Measurements from ENCODE around the gene NUP50. TPM values are rescaled to one million over a fixed set of nuclear protein-coding genes. Genes with fewer than 3 reads are reported as not detected.
A peak's percentile ranks its signal among the peaks of the same experiment; 100 is the strongest.

The NUP50 gene
- polyA plus RNA-seq, 4 donors: 15.7 to 38.7 (median 19.1) TPM

- no peaks in the 10 kb centered on the region for H3K36me3 ChIP-seq (ENCODE audit: control insufficient read depth in 3 of 3, insufficient read depth in 2 of 3, low read depth in 1 of 3, low read length in 3 of 3)
- H3K4me3 ChIP-seq (ENCODE audit: low read depth in 1 of 3, low read length in 3 of 3): no peak overlapping the region
- no peak overlapping the region for H3K27ac ChIP-seq (ENCODE audit: low read depth in 1 of 3, low read length in 2 of 3)
- H3K4me1 ChIP-seq (ENCODE audit: control insufficient read depth in 3 of 3, insufficient read depth in 2 of 3, low read depth in 1 of 3, low read length in 2 of 3): no peaks in the 10 kb centered on the region
- no peak for FAIRE-seq
- WGBS, 3 donors: 76 to 92% (median 77%) methylated on average over 2 of the region's 2 CpGs
- H3K9me3 ChIP-seq (ENCODE audit: control insufficient read depth in 2 of 2, insufficient read depth in 1 of 2, low read depth in 1 of 2, low read length in 1 of 2): no peaks in the 10 kb centered on the region
- no peaks in the 10 kb centered on the region for H3K27me3 ChIP-seq (ENCODE audit: control insufficient read depth in 3 of 3, insufficient read depth in 3 of 3, low read length in 3 of 3)
- DNase-seq: no peak
Observed at GRCh38 chr22:45149671-45150070, 14.1 kb upstream of the NUP50 start.

GRCh38 chr22:45150139-45150538 is 13.6 kb upstream of the NUP50 start:
- FAIRE-seq (no peak), DNase-seq (peak in 1 of 2 donors; percentile 21)
- no peak overlapping the region for H3K27ac ChIP-seq (ENCODE audit: low read depth in 1 of 3, low read length in 2 of 3)
- H3K9me3 ChIP-seq (ENCODE audit: control insufficient read depth in 2 of 2, insufficient read depth in 1 of 2, low read depth in 1 of 2, low read length in 1 of 2): no peaks in the 10 kb centered on the region
- H3K4me3 ChIP-seq (ENCODE audit: low read depth in 1 of 3, low read length in 3 of 3): no peak overlapping the region
- H3K27me3 ChIP-seq (ENCODE audit: control insufficient read depth in 3 of 3, insufficient read depth in 3 of 3, low read length in 3 of 3): no peaks in the 10 kb centered on the region
- no peaks in the 10 kb centered on the region for H3K36me3 ChIP-seq (ENCODE audit: control insufficient read depth in 3 of 3, insufficient read depth in 2 of 3, low read depth in 1 of 3, low read length in 3 of 3)
- 40 to 62% (median 45%) methylated on average over 2 of the region's 2 CpGs for WGBS, 3 donors
- no peaks in the 10 kb centered on the region for H3K4me1 ChIP-seq (ENCODE audit: control insufficient read depth in 3 of 3, insufficient read depth in 2 of 3, low read depth in 1 of 3, low read length in 2 of 3)

GRCh38 chr22:45151503-45151902 is 12.2 kb upstream of the NUP50 start:
- Histone ChIP-seq H3K4me1 (ENCODE audit: control insufficient read depth in 3 of 3, insufficient read depth in 2 of 3, low read depth in 1 of 3, low read length in 2 of 3) (no peaks in the 10 kb centered on the region), H3K27me3 (ENCODE audit: control insufficient read depth in 3 of 3, insufficient read depth in 3 of 3, low read length in 3 of 3) (no peaks in the 10 kb centered on the region), H3K27ac (ENCODE audit: low read depth in 1 of 3, low read length in 2 of 3) (no peak overlapping the region), H3K36me3 (ENCODE audit: control insufficient read depth in 3 of 3, insufficient read depth in 2 of 3, low read depth in 1 of 3, low read length in 3 of 3) (no peaks in the 10 kb centered on the region), H3K4me3 (ENCODE audit: low read depth in 1 of 3, low read length in 3 of 3) (no peak overlapping the region), H3K9me3 (ENCODE audit: control insufficient read depth in 2 of 2, insufficient read depth in 1 of 2, low read depth in 1 of 2, low read length in 1 of 2) (no peaks in the 10 kb centered on the region)
- DNase-seq (no peak), FAIRE-seq (no peak)
- 78 to 93% (median 92%) methylated on average over 6 of the region's 6 CpGs for WGBS, 3 donors

GRCh38 chr22:45154383-45154782 is 9.3 kb upstream of the NUP50 start:
- WGBS, 3 donors: 78 to 89% (median 87%) methylated on average over 3 of the region's 3 CpGs
- Histone ChIP-seq H3K9me3 (ENCODE audit: control insufficient read depth in 2 of 2, insufficient read depth in 1 of 2, low read depth in 1 of 2, low read length in 1 of 2) (no peaks in the 10 kb centered on the region), H3K4me3 (ENCODE audit: low read depth in 1 of 3, low read length in 3 of 3) (no peak overlapping the region), H3K27me3 (ENCODE audit: control insufficient read depth in 3 of 3, insufficient read depth in 3 of 3, low read length in 3 of 3) (no peaks in the 10 kb centered on the region), H3K4me1 (ENCODE audit: control insufficient read depth in 3 of 3, insufficient read depth in 2 of 3, low read depth in 1 of 3, low read length in 2 of 3) (peaks cover 2 to 4% (median 3%) of the 10 kb centered on the region in 3 donors), H3K36me3 (ENCODE audit: control insufficient read depth in 3 of 3, insufficient read depth in 2 of 3, low read depth in 1 of 3, low read length in 3 of 3) (peaks cover 0 to 7% (median 3%) of the 10 kb centered on the region in 3 donors), H3K27ac (ENCODE audit: low read depth in 1 of 3, low read length in 2 of 3) (no peak overlapping the region)
- DNase-seq (peak in 1 of 2 donors; percentile 53), FAIRE-seq (no peak)

GRCh38 chr22:45155050-45155840 is 8.5 kb upstream of the NUP50 start:
- Histone ChIP-seq H3K9me3 (ENCODE audit: control insufficient read depth in 2 of 2, insufficient read depth in 1 of 2, low read depth in 1 of 2, low read length in 1 of 2) (no peaks in the 10 kb centered on the region), H3K4me1 (ENCODE audit: control insufficient read depth in 3 of 3, insufficient read depth in 2 of 3, low read depth in 1 of 3, low read length in 2 of 3) (peaks cover 2 to 8% (median 6%) of the 10 kb centered on the region in 3 donors), H3K27ac (ENCODE audit: low read depth in 1 of 3, low read length in 2 of 3) (no peak overlapping the region), H3K36me3 (ENCODE audit: control insufficient read depth in 3 of 3, insufficient read depth in 2 of 3, low read depth in 1 of 3, low read length in 3 of 3) (peaks cover 0 to 7% (median 3%) of the 10 kb centered on the region in 3 donors), H3K27me3 (ENCODE audit: control insufficient read depth in 3 of 3, insufficient read depth in 3 of 3, low read length in 3 of 3) (no peaks in the 10 kb centered on the region), H3K4me3 (ENCODE audit: low read depth in 1 of 3, low read length in 3 of 3) (no peak overlapping the region)
- WGBS, 3 donors: 81 to 86% (median 84%) methylated on average over 9 of the region's 9 CpGs
- DNase-seq (no peak), FAIRE-seq (no peak)

- Histone ChIP-seq H3K4me3 (ENCODE audit: low read depth in 1 of 3, low read length in 3 of 3) (no peak overlapping the region), H3K4me1 (ENCODE audit: control insufficient read depth in 3 of 3, insufficient read depth in 2 of 3, low read depth in 1 of 3, low read length in 2 of 3) (peaks cover 2 to 9% (median 7%) of the 10 kb centered on the region in 3 donors), H3K36me3 (ENCODE audit: control insufficient read depth in 3 of 3, insufficient read depth in 2 of 3, low read depth in 1 of 3, low read length in 3 of 3) (peaks cover 0 to 7% (median 3%) of the 10 kb centered on the region in 3 donors), H3K27ac (ENCODE audit: low read depth in 1 of 3, low read length in 2 of 3) (no peak overlapping the region), H3K9me3 (ENCODE audit: control insufficient read depth in 2 of 2, insufficient read depth in 1 of 2, low read depth in 1 of 2, low read length in 1 of 2) (no peaks in the 10 kb centered on the region), H3K27me3 (ENCODE audit: control insufficient read depth in 3 of 3, insufficient read depth in 3 of 3, low read length in 3 of 3) (no peaks in the 10 kb centered on the region)
- WGBS, 3 donors: 75 to 89% (median 84%) methylated on average over 3 of the region's 3 CpGs
- DNase-seq (no peak), FAIRE-seq (no peak)
Observed at GRCh38 chr22:45157907-45158306, 5.8 kb upstream of the NUP50 start.

GRCh38 chr22:45159652-45160462 is 3.9 kb upstream of the NUP50 start:
- Histone ChIP-seq H3K36me3 (ENCODE audit: control insufficient read depth in 3 of 3, insufficient read depth in 2 of 3, low read depth in 1 of 3, low read length in 3 of 3) (peaks cover 0 to 7% (median 3%) of the 10 kb centered on the region in 3 donors), H3K4me3 (ENCODE audit: low read depth in 1 of 3, low read length in 3 of 3) (no peak overlapping the region), H3K27ac (ENCODE audit: low read depth in 1 of 3, low read length in 2 of 3) (peak overlapping the region; percentile 12 to 89 (median 88)), H3K4me1 (ENCODE audit: control insufficient read depth in 3 of 3, insufficient read depth in 2 of 3, low read depth in 1 of 3, low read length in 2 of 3) (peaks cover 2 to 12% (median 7%) of the 10 kb centered on the region in 3 donors), H3K27me3 (ENCODE audit: control insufficient read depth in 3 of 3, insufficient read depth in 3 of 3, low read length in 3 of 3) (no peaks in the 10 kb centered on the region), H3K9me3 (ENCODE audit: control insufficient read depth in 2 of 2, insufficient read depth in 1 of 2, low read depth in 1 of 2, low read length in 1 of 2) (no peaks in the 10 kb centered on the region)
- no peak for FAIRE-seq
- DNase-seq: peak; percentile 66 to 90
- WGBS, 3 donors: 20 to 43% (median 39%) methylated on average over 5 of the region's 5 CpGs

GRCh38 chr22:45162531-45162930 is 1.2 kb upstream of the NUP50 start:
- Histone ChIP-seq H3K4me3 (ENCODE audit: low read depth in 1 of 3, low read length in 3 of 3) (peak overlapping the region in 1 of 3 donors; percentile 98), H3K4me1 (ENCODE audit: control insufficient read depth in 3 of 3, insufficient read depth in 2 of 3, low read depth in 1 of 3, low read length in 2 of 3) (peaks cover 2 to 12% (median 11%) of the 10 kb centered on the region in 3 donors), H3K27me3 (ENCODE audit: control insufficient read depth in 3 of 3, insufficient read depth in 3 of 3, low read length in 3 of 3) (no peaks in the 10 kb centered on the region), H3K27ac (ENCODE audit: low read depth in 1 of 3, low read length in 2 of 3) (peak overlapping the region in 1 of 3 donors; percentile 99), H3K36me3 (ENCODE audit: control insufficient read depth in 3 of 3, insufficient read depth in 2 of 3, low read depth in 1 of 3, low read length in 3 of 3) (peaks cover 0 to 4% (median 2%) of the 10 kb centered on the region in 3 donors), H3K9me3 (ENCODE audit: control insufficient read depth in 2 of 2, insufficient read depth in 1 of 2, low read depth in 1 of 2, low read length in 1 of 2) (no peaks in the 10 kb centered on the region)
- peak in 1 of 2 donors; percentile 31 for DNase-seq
- WGBS, 3 donors: 76 to 80% (median 77%) methylated on average over 18 to 19 of the region's 19 CpGs
- FAIRE-seq: no peak
